ENCODE measurements around the gene TMEM163. TPM values are rescaled to one million over a fixed set of nuclear protein-coding genes. Genes with fewer than 3 reads are reported as not detected.

TMEM163 gene
- polyA plus RNA-seq, 1 donor from 2014 or later: 3.5 TPM

GRCh38 chr2:134703426-134703825 lies 15.4 kb downstream of the TMEM163 start:
- H3K9ac ChIP-seq (ENCODE audit: low read length): no peak overlapping the region
- no peak overlapping the region for H2AFZ ChIP-seq (ENCODE audit: low read depth, low read length)
- no peaks in the 10 kb centered on the region for H3K79me2 ChIP-seq (replicated peaks; ENCODE audit: insufficient read depth, low read length)
- no peak overlapping the region for H3K4me3 ChIP-seq (ENCODE audit: low read length)
- peak overlapping the region; percentile 32 for H3K27ac ChIP-seq (ENCODE audit: low read length)
- no peaks in the 10 kb centered on the region for H4K20me1 ChIP-seq (ENCODE audit: insufficient read depth)
- no peaks in the 10 kb centered on the region for H3F3A ChIP-seq (ENCODE audit: insufficient read depth, low read length, poor library complexity, severe bottlenecking)
- H3K27me3 ChIP-seq (ENCODE audit: insufficient read depth, low read depth, low read length): no peaks in the 10 kb centered on the region
- no peaks in the 10 kb centered on the region for H3K9me2 ChIP-seq (ENCODE audit: insufficient read depth, low read length)
- no peaks in the 10 kb centered on the region for H3K36me3 ChIP-seq (ENCODE audit: insufficient read depth, low read length)
- no peak overlapping the region for H3K4me2 ChIP-seq (ENCODE audit: low read length)
- TF ChIP-seq TAF1 (IDR thresholded peaks at IDR 0.05; ENCODE audit: low read depth): no peak
- TF ChIP-seq POLR2AphosphoS5 (IDR thresholded peaks at IDR 0.05): no peak
- no peak for TF ChIP-seq EZH2 (IDR thresholded peaks at IDR 0.05; ENCODE audit: borderline replicate concordance, insufficient read depth, low read length, poor library complexity, severe bottlenecking)
- TF ChIP-seq EP300 (conservative IDR thresholded peaks at IDR 0.05; ENCODE audit: poor library complexity, severe bottlenecking): no peak
- TF ChIP-seq, protein P1, sequence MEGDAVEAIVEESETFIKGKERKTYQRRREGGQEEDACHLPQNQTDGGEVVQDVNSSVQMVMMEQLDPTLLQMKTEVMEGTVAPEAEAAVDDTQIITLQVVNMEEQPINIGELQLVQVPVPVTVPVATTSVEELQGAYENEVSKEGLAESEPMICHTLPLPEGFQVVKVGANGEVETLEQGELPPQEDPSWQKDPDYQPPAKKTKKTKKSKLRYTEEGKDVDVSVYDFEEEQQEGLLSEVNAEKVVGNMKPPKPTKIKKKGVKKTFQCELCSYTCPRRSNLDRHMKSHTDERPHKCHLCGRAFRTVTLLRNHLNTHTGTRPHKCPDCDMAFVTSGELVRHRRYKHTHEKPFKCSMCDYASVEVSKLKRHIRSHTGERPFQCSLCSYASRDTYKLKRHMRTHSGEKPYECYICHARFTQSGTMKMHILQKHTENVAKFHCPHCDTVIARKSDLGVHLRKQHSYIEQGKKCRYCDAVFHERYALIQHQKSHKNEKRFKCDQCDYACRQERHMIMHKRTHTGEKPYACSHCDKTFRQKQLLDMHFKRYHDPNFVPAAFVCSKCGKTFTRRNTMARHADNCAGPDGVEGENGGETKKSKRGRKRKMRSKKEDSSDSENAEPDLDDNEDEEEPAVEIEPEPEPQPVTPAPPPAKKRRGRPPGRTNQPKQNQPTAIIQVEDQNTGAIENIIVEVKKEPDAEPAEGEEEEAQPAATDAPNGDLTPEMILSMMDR (IDR thresholded peaks at IDR 0.05; ENCODE audit: poor library complexity, severe bottlenecking): no peak
- no peak for TF ChIP-seq RAD21 (conservative IDR thresholded peaks at IDR 0.05)
- TF ChIP-seq MXI1 (conservative IDR thresholded peaks at IDR 0.05; ENCODE audit: poor library complexity, severe bottlenecking): no peak
- TF ChIP-seq, protein P2, sequence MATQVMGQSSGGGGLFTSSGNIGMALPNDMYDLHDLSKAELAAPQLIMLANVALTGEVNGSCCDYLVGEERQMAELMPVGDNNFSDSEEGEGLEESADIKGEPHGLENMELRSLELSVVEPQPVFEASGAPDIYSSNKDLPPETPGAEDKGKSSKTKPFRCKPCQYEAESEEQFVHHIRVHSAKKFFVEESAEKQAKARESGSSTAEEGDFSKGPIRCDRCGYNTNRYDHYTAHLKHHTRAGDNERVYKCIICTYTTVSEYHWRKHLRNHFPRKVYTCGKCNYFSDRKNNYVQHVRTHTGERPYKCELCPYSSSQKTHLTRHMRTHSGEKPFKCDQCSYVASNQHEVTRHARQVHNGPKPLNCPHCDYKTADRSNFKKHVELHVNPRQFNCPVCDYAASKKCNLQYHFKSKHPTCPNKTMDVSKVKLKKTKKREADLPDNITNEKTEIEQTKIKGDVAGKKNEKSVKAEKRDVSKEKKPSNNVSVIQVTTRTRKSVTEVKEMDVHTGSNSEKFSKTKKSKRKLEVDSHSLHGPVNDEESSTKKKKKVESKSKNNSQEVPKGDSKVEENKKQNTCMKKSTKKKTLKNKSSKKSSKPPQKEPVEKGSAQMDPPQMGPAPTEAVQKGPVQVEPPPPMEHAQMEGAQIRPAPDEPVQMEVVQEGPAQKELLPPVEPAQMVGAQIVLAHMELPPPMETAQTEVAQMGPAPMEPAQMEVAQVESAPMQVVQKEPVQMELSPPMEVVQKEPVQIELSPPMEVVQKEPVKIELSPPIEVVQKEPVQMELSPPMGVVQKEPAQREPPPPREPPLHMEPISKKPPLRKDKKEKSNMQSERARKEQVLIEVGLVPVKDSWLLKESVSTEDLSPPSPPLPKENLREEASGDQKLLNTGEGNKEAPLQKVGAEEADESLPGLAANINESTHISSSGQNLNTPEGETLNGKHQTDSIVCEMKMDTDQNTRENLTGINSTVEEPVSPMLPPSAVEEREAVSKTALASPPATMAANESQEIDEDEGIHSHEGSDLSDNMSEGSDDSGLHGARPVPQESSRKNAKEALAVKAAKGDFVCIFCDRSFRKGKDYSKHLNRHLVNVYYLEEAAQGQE (IDR thresholded peaks at IDR 0.05; ENCODE audit: borderline replicate concordance): no peak
- H3K9me3 ChIP-seq (ENCODE audit: low read length): no peaks in the 10 kb centered on the region

- Histone ChIP-seq H3K36me3 (ENCODE audit: insufficient read depth, low read length) (no peaks in the 10 kb centered on the region), H3K4me3 (ENCODE audit: low read length) (no peak overlapping the region), H4K20me1 (ENCODE audit: insufficient read depth) (no peaks in the 10 kb centered on the region), H3K4me2 (ENCODE audit: low read length) (no peak overlapping the region), H3K79me2 (replicated peaks; ENCODE audit: insufficient read depth, low read length) (no peaks in the 10 kb centered on the region), H2AFZ (ENCODE audit: low read depth, low read length) (no peak overlapping the region), H3K27ac (ENCODE audit: low read length) (no peak overlapping the region), H3F3A (ENCODE audit: insufficient read depth, low read length, poor library complexity, severe bottlenecking) (no peaks in the 10 kb centered on the region), H3K9me3 (ENCODE audit: low read length) (no peaks in the 10 kb centered on the region), H3K27me3 (ENCODE audit: insufficient read depth, low read depth, low read length) (no peaks in the 10 kb centered on the region), H3K9ac (ENCODE audit: low read length) (no peak overlapping the region), H3K9me2 (ENCODE audit: insufficient read depth, low read length) (no peaks in the 10 kb centered on the region)
- TF ChIP-seq EP300 (conservative IDR thresholded peaks at IDR 0.05; ENCODE audit: poor library complexity, severe bottlenecking): no peak
- no peak for TF ChIP-seq EZH2 (IDR thresholded peaks at IDR 0.05; ENCODE audit: borderline replicate concordance, insufficient read depth, low read length, poor library complexity, severe bottlenecking)
- TF ChIP-seq, protein P2 (IDR thresholded peaks at IDR 0.05; ENCODE audit: borderline replicate concordance): no peak
- no peak for TF ChIP-seq RAD21 (conservative IDR thresholded peaks at IDR 0.05)
- no peak for TF ChIP-seq TAF1 (IDR thresholded peaks at IDR 0.05; ENCODE audit: low read depth)
- TF ChIP-seq, protein P1 (IDR thresholded peaks at IDR 0.05; ENCODE audit: poor library complexity, severe bottlenecking): no peak
- TF ChIP-seq SMC3 (conservative IDR thresholded peaks at IDR 0.05; ENCODE audit: poor library complexity): no peak
- TF ChIP-seq POLR2AphosphoS5 (IDR thresholded peaks at IDR 0.05): no peak
- no peak for TF ChIP-seq MXI1 (conservative IDR thresholded peaks at IDR 0.05; ENCODE audit: poor library complexity, severe bottlenecking)
Observed at GRCh38 chr2:134700730-134701129, 18.1 kb downstream of the TMEM163 start.
